HepG2 (cell line): ENCODE data around the gene DAPK1. TPM values are rescaled to one million over a fixed set of nuclear protein-coding genes. Genes with fewer than 3 reads are reported as not detected.

ENCODE experiments used
- BCL6 ChIP-seq: IDR thresholded peaks from 2 replicates; pipeline ENCODE4 v1.6.1; 2016; ENCODE audit warnings: missing genetic modification reagents, missing compliant biosample characterization
- CREB1 ChIP-seq, 2 experiments: fragments of 450-650 bp in 1 of 2; IDR thresholded peaks; 2 replicates each; pipeline ENCODE4 v1.6.1; 2016 to 2017; ENCODE audit warnings: control low read depth in 1 of 2, mild to moderate bottlenecking in 1 of 2, missing compliant biosample characterization in 1 of 2, missing genetic modification characterization in 1 of 2
- FOXA1 ChIP-seq, 2 experiments: fragments of 450-650 bp in 1 of 2; sonication (generic) in 1 of 2; formaldehyde crosslinking in 1 of 2; IDR thresholded peaks; 2 replicates each; pipeline versions ENCODE4 v1.4.0 to v1.6.1; 2016 to 2020; ENCODE audit warnings: missing genetic modification reagents in 1 of 2
- HIVEP1 ChIP-seq: sonication (generic); formaldehyde crosslinking; IDR thresholded peaks from 2 replicates; pipeline ENCODE4 v1.4.0; 2020; ENCODE audit warnings: mild to moderate bottlenecking, missing genetic modification reagents
- HMG20B ChIP-seq: conservative IDR thresholded peaks from 2 replicates; pipeline ENCODE4 v1.6.1; 2016; ENCODE audit warnings: missing genetic modification reagents, missing compliant biosample characterization
- KLF12 ChIP-seq: sonication (generic); formaldehyde crosslinking; IDR thresholded peaks from 2 replicates; pipeline ENCODE4 v1.4.0; 2020; ENCODE audit warnings: missing genetic modification reagents, borderline replicate concordance
- LCORL ChIP-seq, 2 experiments: fragments of 450-650 bp in 1 of 2; sonication (generic) in 1 of 2; formaldehyde crosslinking in 1 of 2; IDR thresholded peaks; 2 replicates each; pipeline versions ENCODE4 v1.5.0 to v1.6.1; 2017 to 2020; ENCODE audit warnings: antibody characterized with exemption in 1 of 2, missing genetic modification reagents in 1 of 2
- MED8 ChIP-seq: sonication (generic); formaldehyde crosslinking; IDR thresholded peaks from 2 replicates; pipeline ENCODE4 v1.8.1; 2023; ENCODE audit warnings: mild to moderate bottlenecking, missing genetic modification reagents; ENCODE audit not compliant: insufficient replicate concordance
- PHF21A ChIP-seq: sonication (generic); formaldehyde crosslinking; IDR thresholded peaks from 2 replicates; pipeline ENCODE4 v1.5.0; 2020; ENCODE audit warnings: mild to moderate bottlenecking, missing genetic modification reagents
- RFXAP ChIP-seq: sonication (generic); formaldehyde crosslinking; IDR thresholded peaks from 2 replicates; pipeline ENCODE4 v1.4.0; 2020; ENCODE audit warnings: missing genetic modification reagents, borderline replicate concordance
- SAFB2 ChIP-seq: sonication (generic); formaldehyde crosslinking; IDR thresholded peaks from 2 replicates; pipeline ENCODE4 v1.5.1; 2020; ENCODE audit warnings: missing genetic modification reagents, low read depth, mild to moderate bottlenecking, borderline replicate concordance
- SETDB1 ChIP-seq: sonication (generic); formaldehyde crosslinking; IDR thresholded peaks from 2 replicates; pipeline ENCODE4 v1.5.1; 2020; ENCODE audit warnings: missing genetic modification reagents, mild to moderate bottlenecking, borderline replicate concordance
- SOX5 ChIP-seq: IDR thresholded peaks from 2 replicates; pipeline ENCODE4 v1.6.1; 2016; ENCODE audit warnings: borderline replicate concordance
- ZFX ChIP-seq: sonication (generic); formaldehyde crosslinking; IDR thresholded peaks from 2 replicates; pipeline ENCODE4 v1.4.0; 2020; ENCODE audit warnings: mild to moderate bottlenecking, low read depth, missing genetic modification reagents, moderate library complexity
- ZMYM3 ChIP-seq: sonication (generic); formaldehyde crosslinking; IDR thresholded peaks from 2 replicates; pipeline ENCODE4 v1.5.1; 2020; ENCODE audit warnings: mild to moderate bottlenecking, missing genetic modification reagents
- ZNF589 ChIP-seq: sonication (generic); formaldehyde crosslinking; conservative IDR thresholded peaks from 2 replicates; pipeline ENCODE4 v1.8.0; 2022; ENCODE audit warnings: mild to moderate bottlenecking, moderate library complexity, missing genetic modification reagents
- ZNF597 ChIP-seq: sonication (generic); formaldehyde crosslinking; IDR thresholded peaks from 2 replicates; pipeline ENCODE4 v1.5.0; 2020; ENCODE audit warnings: missing genetic modification reagents
- ZNF737 ChIP-seq: sonication (generic); formaldehyde crosslinking; IDR thresholded peaks from 2 replicates; pipeline ENCODE4 v1.5.0; 2020; ENCODE audit warnings: missing genetic modification reagents, mild to moderate bottlenecking, borderline replicate concordance
- ZNF746 ChIP-seq: sonication (generic); formaldehyde crosslinking; IDR thresholded peaks from 2 replicates; pipeline ENCODE4 v1.8.0; 2022; ENCODE audit warnings: mild to moderate bottlenecking, missing genetic modification reagents
- ZNF749 ChIP-seq: sonication (generic); formaldehyde crosslinking; IDR thresholded peaks from 2 replicates; pipeline ENCODE4 v1.8.0; 2022; ENCODE audit warnings: mild to moderate bottlenecking, missing genetic modification reagents, moderate library complexity, borderline replicate concordance
- polyA plus RNA-seq, 8 experiments: library from polyadenylated mRNA; depleted of rRNA in 3 of 8; stranded (reverse) in 7 of 8; unstranded in 1 of 8; fragments of >200 nt; fragmentation: Illumina TruSeq in 4 of 8; extraction: Trizol in 4 of 8; gene quantifications; 2 replicates each; pipeline versions ENCODE4 v1.2.1 to v1.2.3, GENCODE V29; 2011 to 2016; ENCODE audit warnings: low read depth in 4 of 8, missing spikeins in 1 of 8, mixed read lengths in 1 of 8; ENCODE audit not compliant: insufficient read depth in 1 of 8
- total RNA-seq, 5 experiments: library from RNA; depleted of rRNA; stranded (reverse); fragments of >200 nt; fragmentation: Illumina TruSeq; extraction: Trizol; gene quantifications; 2 replicates each; pipeline ENCODE4 v1.2.3, GENCODE V29; 2016; ENCODE audit warnings: low read depth in 1 of 5
- TF ChIP-seq, protein P1 (sequence below): sonication (generic); formaldehyde crosslinking; IDR thresholded peaks from 2 replicates; pipeline ENCODE4 v1.4.0; 2020; ENCODE audit warnings: missing genetic modification reagents, borderline replicate concordance
- TF ChIP-seq, protein P2 (sequence below): sonication (generic); formaldehyde crosslinking; conservative IDR thresholded peaks from 2 replicates; pipeline ENCODE4 v1.4.0; 2020; ENCODE audit warnings: missing genetic modification reagents

DAPK1 gene
- total and polyA plus RNA-seq, 2 of the 13 experiments (the other 11 are each of a cell fraction or from before 2014, with no cell fraction given) = 35.7 to 35.9 TPM

- 0 out of 2 replicates have a peak, but pooled peaks have one; percentile 36 for TF ChIP-seq ZNF589
- no peak for TF ChIP-seq LCORL (IDR thresholded peaks at IDR 0.05)
- TF ChIP-seq LCORL (CRISPR knock-in tag; IDR thresholded peaks at IDR 0.05) = peak; percentile 84
- TF ChIP-seq ZNF746 (CRISPR knock-in tag) = peak; percentile 54; the same call in 1 of the 2 replicates
- TF ChIP-seq SAFB2 = no peak
- peak; percentile 52 for TF ChIP-seq SOX5
- TF ChIP-seq ZNF749 (CRISPR knock-in tag) = no peak
- TF ChIP-seq RFXAP (CRISPR knock-in tag) = peak; percentile 54; the same call in 1 of the 2 replicates
- no peak; the same call in 1 of the 2 replicates for TF ChIP-seq HMG20B (CRISPR knock-in tag)
- TF ChIP-seq, protein P1, sequence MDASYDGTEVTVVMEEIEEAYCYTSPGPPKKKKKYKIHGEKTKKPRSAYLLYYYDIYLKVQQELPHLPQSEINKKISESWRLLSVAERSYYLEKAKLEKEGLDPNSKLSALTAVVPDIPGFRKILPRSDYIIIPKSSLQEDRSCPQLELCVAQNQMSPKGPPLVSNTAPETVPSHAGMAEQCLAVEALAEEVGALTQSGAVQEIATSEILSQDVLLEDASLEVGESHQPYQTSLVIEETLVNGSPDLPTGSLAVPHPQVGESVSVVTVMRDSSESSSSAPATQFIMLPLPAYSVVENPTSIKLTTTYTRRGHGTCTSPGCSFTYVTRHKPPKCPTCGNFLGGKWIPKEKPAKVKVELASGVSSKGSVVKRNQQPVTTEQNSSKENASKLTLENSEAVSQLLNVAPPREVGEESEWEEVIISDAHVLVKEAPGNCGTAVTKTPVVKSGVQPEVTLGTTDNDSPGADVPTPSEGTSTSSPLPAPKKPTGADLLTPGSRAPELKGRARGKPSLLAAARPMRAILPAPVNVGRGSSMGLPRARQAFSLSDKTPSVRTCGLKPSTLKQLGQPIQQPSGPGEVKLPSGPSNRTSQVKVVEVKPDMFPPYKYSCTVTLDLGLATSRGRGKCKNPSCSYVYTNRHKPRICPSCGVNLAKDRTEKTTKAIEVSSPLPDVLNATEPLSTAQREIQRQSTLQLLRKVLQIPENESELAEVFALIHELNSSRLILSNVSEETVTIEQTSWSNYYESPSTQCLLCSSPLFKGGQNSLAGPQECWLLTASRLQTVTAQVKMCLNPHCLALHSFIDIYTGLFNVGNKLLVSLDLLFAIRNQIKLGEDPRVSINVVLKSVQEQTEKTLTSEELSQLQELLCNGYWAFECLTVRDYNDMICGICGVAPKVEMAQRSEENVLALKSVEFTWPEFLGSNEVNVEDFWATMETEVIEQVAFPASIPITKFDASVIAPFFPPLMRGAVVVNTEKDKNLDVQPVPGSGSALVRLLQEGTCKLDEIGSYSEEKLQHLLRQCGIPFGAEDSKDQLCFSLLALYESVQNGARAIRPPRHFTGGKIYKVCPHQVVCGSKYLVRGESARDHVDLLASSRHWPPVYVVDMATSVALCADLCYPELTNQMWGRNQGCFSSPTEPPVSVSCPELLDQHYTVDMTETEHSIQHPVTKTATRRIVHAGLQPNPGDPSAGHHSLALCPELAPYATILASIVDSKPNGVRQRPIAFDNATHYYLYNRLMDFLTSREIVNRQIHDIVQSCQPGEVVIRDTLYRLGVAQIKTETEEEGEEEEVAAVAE = 0 out of 2 replicates have a peak, but pooled peaks have one; percentile 27
- no peak for TF ChIP-seq FOXA1 (IDR thresholded peaks at IDR 0.05)
- peak; percentile 37; the same call in 1 of the 2 replicates for TF ChIP-seq FOXA1 (CRISPR knock-in tag; IDR thresholded peaks at IDR 0.05)
- peak; percentile 98 for TF ChIP-seq HIVEP1 (CRISPR knock-in tag)
- peak; percentile 92 for TF ChIP-seq ZMYM3 (CRISPR knock-in tag)
- peak; percentile 88 for TF ChIP-seq BCL6 (CRISPR knock-in tag)
- TF ChIP-seq KLF12 = peak; percentile 73; the same call in 1 of the 2 replicates
- no peak for TF ChIP-seq SETDB1
- TF ChIP-seq ZNF597 (CRISPR knock-in tag) = no peak
- peak; percentile 93 for TF ChIP-seq PHF21A
- TF ChIP-seq ZNF737 = no peak
- TF ChIP-seq, protein P2, sequence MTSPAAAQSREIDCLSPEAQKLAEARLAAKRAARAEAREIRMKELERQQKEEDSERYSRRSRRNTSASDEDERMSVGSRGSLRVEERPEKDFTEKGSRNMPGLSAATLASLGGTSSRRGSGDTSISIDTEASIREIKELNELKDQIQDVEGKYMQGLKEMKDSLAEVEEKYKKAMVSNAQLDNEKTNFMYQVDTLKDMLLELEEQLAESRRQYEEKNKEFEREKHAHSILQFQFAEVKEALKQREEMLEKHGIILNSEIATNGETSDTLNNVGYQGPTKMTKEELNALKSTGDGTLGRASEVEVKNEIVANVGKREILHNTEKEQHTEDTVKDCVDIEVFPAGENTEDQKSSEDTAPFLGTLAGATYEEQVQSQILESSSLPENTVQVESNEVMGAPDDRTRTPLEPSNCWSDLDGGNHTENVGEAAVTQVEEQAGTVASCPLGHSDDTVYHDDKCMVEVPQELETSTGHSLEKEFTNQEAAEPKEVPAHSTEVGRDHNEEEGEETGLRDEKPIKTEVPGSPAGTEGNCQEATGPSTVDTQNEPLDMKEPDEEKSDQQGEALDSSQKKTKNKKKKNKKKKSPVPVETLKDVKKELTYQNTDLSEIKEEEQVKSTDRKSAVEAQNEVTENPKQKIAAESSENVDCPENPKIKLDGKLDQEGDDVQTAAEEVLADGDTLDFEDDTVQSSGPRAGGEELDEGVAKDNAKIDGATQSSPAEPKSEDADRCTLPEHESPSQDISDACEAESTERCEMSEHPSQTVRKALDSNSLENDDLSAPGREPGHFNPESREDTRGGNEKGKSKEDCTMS (CRISPR knock-in tag) = no peak
- TF ChIP-seq CREB1 (IDR thresholded peaks at IDR 0.05) = no peak
- peak; percentile 53; the same call in 1 of the 2 replicates for TF ChIP-seq CREB1 (CRISPR knock-in tag; IDR thresholded peaks at IDR 0.05)
- TF ChIP-seq MED8 = peak; percentile 71
- TF ChIP-seq ZFX (CRISPR knock-in tag) = no peak; the same call in 1 of the 2 replicates
Observed at GRCh38 chr9:87569008-87569509, 71.4 kb downstream of the DAPK1 start (continued).
